HEK293 (cell line): Measurements from ENCODE around the gene ATOSA.

Source experiments
- CTCF ChIA-PET: fragments of 350-600 bp; formaldehyde crosslinking; extraction: SDS; loops from one replicate; lab custom pipeline; 2021; ENCODE audit warnings: antibody characterized with exemption; lab: Yijun Ruan, JAX
- POLR2A ChIA-PET: fragments of 300-600 bp; formaldehyde crosslinking; extraction: SDS; loops from one replicate; lab custom pipeline; 2020; ENCODE audit warnings: antibody characterized with exemption, inconsistent platforms; lab: Yijun Ruan, JAX
- H3K27ac ChIP-seq: fragments of 200-500 bp; sonication (Bioruptor generic); 2 replicates; pipeline ENCODE4 v1.5.1; 2014; ENCODE audit warnings: low read depth, low read length, control low read depth, inconsistent platforms; ENCODE audit errors: extremely low read depth
- H3K36me3 ChIP-seq, 2 experiments: fragments of 200-500 bp in 1 of 2; sonication (Bioruptor generic) in 1 of 2; 1 replicate in 1 of 2; 2 replicates in 1 of 2; pipeline ENCODE4 v1.5.1; 2014 to 2017; ENCODE audit warnings: inconsistent platforms in 2 of 2, low read length in 2 of 2; ENCODE audit not compliant: control insufficient read depth in 2 of 2, insufficient read depth in 1 of 2
- H3K4me1 ChIP-seq: fragments of 200-500 bp; sonication (Bioruptor generic); 2 replicates; pipeline ENCODE4 v1.5.1; 2014; ENCODE audit warnings: mild to moderate bottlenecking, low read length, inconsistent platforms; ENCODE audit not compliant: control insufficient read depth, insufficient read depth
- H3K4me3 ChIP-seq: 2 replicates; pipeline ENCODE4 v1.5.1; 2011; ENCODE audit warnings: low read depth, mild to moderate bottlenecking, control low read depth, low read length, moderate library complexity
- H3K9me3 ChIP-seq: fragments of 200-500 bp; sonication (Bioruptor generic); 2 replicates; pipeline ENCODE4 v1.5.1; 2014; ENCODE audit warnings: low read depth, low read length, inconsistent platforms; ENCODE audit not compliant: control insufficient read depth, insufficient read depth
- IKZF3 ChIP-seq: fragments of 450-650 bp; IDR thresholded peaks from 2 replicates; pipeline ENCODE4 v1.5.0; 2018; ENCODE audit warnings: missing biosample characterization, mild to moderate bottlenecking, missing genetic modification characterization, moderate library complexity
- OVOL3 ChIP-seq: fragments of 450-650 bp; formaldehyde crosslinking; IDR thresholded peaks from 2 replicates; pipeline ENCODE4 v1.5.1; 2016; ENCODE audit warnings: missing biosample characterization, missing genetic modification characterization
- PRDM1 ChIP-seq: fragments of 450-650 bp; formaldehyde crosslinking; IDR thresholded peaks from 2 replicates; pipeline ENCODE4; 2016; ENCODE audit warnings: missing biosample characterization, missing genetic modification characterization
- SCRT2 ChIP-seq: fragments of 450-650 bp; formaldehyde crosslinking; IDR thresholded peaks from 2 replicates; pipeline ENCODE4 v1.5.1; 2016; ENCODE audit warnings: missing biosample characterization, missing genetic modification characterization
- ZBTB17 ChIP-seq: fragments of 450-650 bp; formaldehyde crosslinking; IDR thresholded peaks from 2 replicates; pipeline ENCODE4 v1.5.1; 2016; ENCODE audit warnings: missing biosample characterization, missing genetic modification characterization
- ZFP41 ChIP-seq: fragments of 450-650 bp; formaldehyde crosslinking; IDR thresholded peaks from 2 replicates; pipeline ENCODE4 v1.5.1; 2016; ENCODE audit warnings: missing biosample characterization, missing genetic modification characterization, borderline replicate concordance
- ZFP69B ChIP-seq: fragments of 450-650 bp; formaldehyde crosslinking; IDR thresholded peaks from 2 replicates; pipeline ENCODE4 v1.5.1; 2016; ENCODE audit warnings: missing biosample characterization, missing genetic modification characterization
- ZIC2 ChIP-seq: fragments of 450-650 bp; formaldehyde crosslinking; IDR thresholded peaks from 2 replicates; pipeline ENCODE4 v1.5.1; 2016; ENCODE audit warnings: missing biosample characterization, missing genetic modification characterization
- ZNF2 ChIP-seq: fragments of 450-650 bp; formaldehyde crosslinking; IDR thresholded peaks from 2 replicates; pipeline ENCODE4 v1.5.1; 2016; ENCODE audit warnings: missing biosample characterization, missing genetic modification characterization
- ZNF214 ChIP-seq: fragments of 450-650 bp; formaldehyde crosslinking; IDR thresholded peaks from 2 replicates; pipeline ENCODE4 v1.5.1; 2017; ENCODE audit warnings: missing biosample characterization, mild to moderate bottlenecking, missing genetic modification characterization, borderline replicate concordance
- ZNF341 ChIP-seq: fragments of 450-650 bp; formaldehyde crosslinking; IDR thresholded peaks from 2 replicates; pipeline ENCODE4; 2016; ENCODE audit warnings: low read depth, missing biosample characterization, missing genetic modification characterization
- ZNF423 ChIP-seq: fragments of 450-650 bp; formaldehyde crosslinking; IDR thresholded peaks from 2 replicates; pipeline ENCODE4 v1.5.1; 2016; ENCODE audit warnings: missing biosample characterization, missing genetic modification characterization
- ZNF530 ChIP-seq: fragments of 450-650 bp; formaldehyde crosslinking; IDR thresholded peaks from 2 replicates; pipeline ENCODE4 v1.5.1; 2016; ENCODE audit warnings: low read depth, missing biosample characterization, missing genetic modification characterization
- ZNF561 ChIP-seq: fragments of 450-650 bp; IDR thresholded peaks from 2 replicates; pipeline ENCODE4 v1.5.1; 2018; ENCODE audit warnings: missing biosample characterization, missing genetic modification characterization, borderline replicate concordance
- ZNF626 ChIP-seq: fragments of 450-650 bp; sonication (Bioruptor Pico); formaldehyde crosslinking; IDR thresholded peaks from 2 replicates; pipeline ENCODE4 v1.5.1; 2018; ENCODE audit warnings: missing biosample characterization, missing genetic modification characterization, inconsistent platforms
- ZNF654 ChIP-seq: fragments of 450-650 bp; formaldehyde crosslinking; IDR thresholded peaks from 2 replicates; pipeline ENCODE4 v1.5.1; 2016; ENCODE audit warnings: low read depth, missing biosample characterization, missing genetic modification characterization
- ZNF776 ChIP-seq: fragments of 450-650 bp; formaldehyde crosslinking; IDR thresholded peaks from 2 replicates; pipeline ENCODE4 v1.5.0; 2017; ENCODE audit warnings: missing biosample characterization, missing genetic modification characterization, borderline replicate concordance
- ZNF792 ChIP-seq: fragments of 450-650 bp; formaldehyde crosslinking; IDR thresholded peaks from 2 replicates; pipeline ENCODE4 v1.5.1; 2016; ENCODE audit warnings: missing biosample characterization, missing genetic modification characterization
- TF ChIP-seq, protein P1 (sequence below): fragments of 450-650 bp; formaldehyde crosslinking; IDR thresholded peaks from 2 replicates; pipeline ENCODE4 v1.5.1; 2016; ENCODE audit warnings: missing biosample characterization, missing genetic modification characterization
- TF ChIP-seq, protein P2 (sequence below): fragments of 450-650 bp; formaldehyde crosslinking; IDR thresholded peaks from 2 replicates; pipeline ENCODE4 v1.5.1; 2016; ENCODE audit warnings: missing biosample characterization, missing genetic modification characterization
- TF ChIP-seq, protein P3 (sequence below): fragments of 450-650 bp; formaldehyde crosslinking; IDR thresholded peaks from 2 replicates; pipeline ENCODE4 v1.5.1; 2016; ENCODE audit warnings: missing biosample characterization, missing genetic modification characterization
- TF ChIP-seq, protein P4 (sequence below): fragments of 450-650 bp; formaldehyde crosslinking; IDR thresholded peaks from 2 replicates; pipeline ENCODE4 v1.5.1; 2016; ENCODE audit warnings: missing biosample characterization, missing genetic modification characterization
- TF ChIP-seq, protein P5 (sequence below): fragments of 450-650 bp; formaldehyde crosslinking; IDR thresholded peaks from 2 replicates; pipeline ENCODE4 v1.5.1; 2016; ENCODE audit warnings: missing biosample characterization, missing genetic modification characterization
- TF ChIP-seq, protein P6 (sequence below): fragments of 450-650 bp; formaldehyde crosslinking; IDR thresholded peaks from 2 replicates; pipeline ENCODE4 v1.5.1; 2016; ENCODE audit warnings: missing biosample characterization, missing genetic modification characterization
- TF ChIP-seq, protein P7 (sequence below): fragments of 450-650 bp; formaldehyde crosslinking; IDR thresholded peaks from 2 replicates; pipeline ENCODE4 v1.5.1; 2016; ENCODE audit warnings: missing biosample characterization, missing genetic modification characterization

Gene ATOSA

DNA sequence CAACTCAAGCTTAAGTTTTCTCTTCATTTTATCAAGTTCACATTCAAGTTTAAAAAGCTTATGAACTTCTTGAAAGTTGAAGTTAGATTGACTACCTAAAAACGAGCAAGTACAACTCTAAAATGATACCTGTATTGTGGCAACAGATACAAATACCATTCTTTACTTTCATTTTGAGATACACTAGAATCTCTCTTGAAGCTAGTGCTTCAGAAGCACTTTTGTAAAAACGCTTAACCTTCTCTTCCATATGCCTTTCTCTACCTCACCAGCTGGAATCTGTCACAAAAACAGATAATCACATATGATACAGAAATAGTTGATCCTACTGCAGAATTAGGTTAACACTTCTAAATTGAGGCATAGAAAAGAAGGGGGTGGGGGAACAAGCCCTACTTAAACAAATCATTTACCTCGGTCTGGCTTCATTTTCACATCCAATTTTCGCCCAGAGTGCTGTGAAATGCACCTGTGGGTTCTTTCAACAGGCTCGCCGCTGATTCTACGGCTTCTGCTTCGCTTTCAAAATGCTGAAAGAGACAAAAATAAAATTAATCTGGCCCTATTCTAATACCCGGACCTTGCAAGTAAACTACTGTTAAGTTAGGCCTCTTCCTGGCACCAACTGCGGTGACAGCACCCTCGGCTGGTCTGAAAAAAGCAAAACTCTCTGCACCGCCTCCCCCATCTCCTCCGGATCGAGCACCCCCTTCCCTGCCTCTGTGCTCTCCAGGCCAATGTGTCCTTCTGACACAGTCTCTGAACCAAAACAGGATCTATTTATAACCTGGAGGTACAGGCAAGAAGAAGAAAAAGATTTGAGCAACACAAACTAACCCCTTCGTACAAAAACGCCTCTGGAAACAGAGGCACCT, 1.4 kb downstream of the ATOSA start:
- peak overlapping the region; percentile 63 for H3K4me3 ChIP-seq
- H3K27ac ChIP-seq, result peak overlapping the region; percentile 92
- CTCF ChIA-PET, result no interaction called here
- POLR2A ChIA-PET, result interaction anchor here (0.6 to 1.8 kb wide), 5 partner anchors 26 to 448 kb away, joined by 3 to 7 read pairs (median 5); partner anchors contain the start of gene MYO5A
- peaks cover 0 to 13% of the 10 kb centered on the region in 2 experiments for H3K36me3 ChIP-seq
- H3K4me1 ChIP-seq, result 0 out of 2 replicates have a peak, but pooled peaks cover 3% of the 10 kb centered on the region
- no peaks in the 10 kb centered on the region for H3K9me3 ChIP-seq
- TF ChIP-seq OVOL3 (no peak), ZNF654 (tag by site-specific recombination) (peak; percentile 22; the same call in 1 of the 2 replicates), ZNF626 (tag by site-specific recombination) (no peak), ZNF561 (no peak), ZNF341 (tag by site-specific recombination) (no peak), ZNF776 (tag by site-specific recombination) (no peak), ZNF214 (tag by site-specific recombination) (no peak), ZNF792 (tag by site-specific recombination) (no peak), ZIC2 (tag by site-specific recombination) (no peak), ZNF530 (tag by site-specific recombination) (no peak), ZNF2 (tag by site-specific recombination) (no peak), PRDM1 (peak; percentile 53), ZNF423 (tag by site-specific recombination) (no peak), ZFP69B (tag by site-specific recombination) (no peak), IKZF3 (tag by site-specific recombination) (no peak), ZBTB17 (tag by site-specific recombination) (peak; percentile 52; the same call in 1 of the 2 replicates), SCRT2 (peak; percentile 78), ZFP41 (no peak)
- TF ChIP-seq, protein P1, sequence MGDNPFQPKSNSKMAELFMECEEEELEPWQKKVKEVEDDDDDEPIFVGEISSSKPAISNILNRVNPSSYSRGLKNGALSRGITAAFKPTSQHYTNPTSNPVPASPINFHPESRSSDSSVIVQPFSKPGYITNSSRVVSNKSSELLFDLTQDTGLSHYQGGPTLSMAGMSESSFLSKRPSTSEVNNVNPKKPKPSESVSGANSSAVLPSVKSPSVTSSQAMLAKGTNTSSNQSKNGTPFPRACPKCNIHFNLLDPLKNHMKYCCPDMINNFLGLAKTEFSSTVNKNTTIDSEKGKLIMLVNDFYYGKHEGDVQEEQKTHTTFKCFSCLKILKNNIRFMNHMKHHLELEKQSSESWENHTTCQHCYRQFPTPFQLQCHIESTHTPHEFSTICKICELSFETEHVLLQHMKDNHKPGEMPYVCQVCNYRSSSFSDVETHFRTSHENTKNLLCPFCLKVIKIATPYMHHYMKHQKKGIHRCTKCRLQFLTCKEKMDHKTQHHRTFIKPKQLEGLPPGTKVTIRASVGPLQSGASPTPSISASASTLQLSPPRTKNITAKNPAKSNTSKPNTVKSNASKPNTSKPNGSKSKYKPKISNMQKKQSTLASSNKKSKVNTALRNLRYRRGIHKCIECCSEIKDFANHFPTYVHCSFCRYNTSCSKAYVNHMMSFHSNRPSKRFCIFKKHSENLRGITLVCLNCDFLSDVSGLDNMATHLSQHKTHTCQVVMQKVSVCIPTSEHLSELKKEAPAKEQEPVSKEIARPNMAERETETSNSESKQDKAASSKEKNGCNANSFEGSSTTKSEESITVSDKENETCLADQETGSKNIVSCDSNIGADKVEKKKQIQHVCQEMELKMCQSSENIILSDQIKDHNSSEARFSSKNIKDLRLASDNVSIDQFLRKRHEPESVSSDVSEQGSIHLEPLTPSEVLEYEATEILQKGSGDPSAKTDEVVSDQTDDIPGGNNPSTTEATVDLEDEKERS (tag by site-specific recombination), result no peak
- TF ChIP-seq, protein P2, sequence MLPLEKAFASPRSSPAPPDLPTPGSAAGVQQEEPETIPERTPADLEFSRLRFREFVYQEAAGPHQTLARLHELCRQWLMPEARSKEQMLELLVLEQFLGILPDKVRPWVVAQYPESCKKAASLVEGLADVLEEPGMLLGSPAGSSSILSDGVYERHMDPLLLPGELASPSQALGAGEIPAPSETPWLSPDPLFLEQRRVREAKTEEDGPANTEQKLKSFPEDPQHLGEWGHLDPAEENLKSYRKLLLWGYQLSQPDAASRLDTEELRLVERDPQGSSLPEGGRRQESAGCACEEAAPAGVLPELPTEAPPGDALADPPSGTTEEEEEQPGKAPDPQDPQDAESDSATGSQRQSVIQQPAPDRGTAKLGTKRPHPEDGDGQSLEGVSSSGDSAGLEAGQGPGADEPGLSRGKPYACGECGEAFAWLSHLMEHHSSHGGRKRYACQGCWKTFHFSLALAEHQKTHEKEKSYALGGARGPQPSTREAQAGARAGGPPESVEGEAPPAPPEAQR (tag by site-specific recombination), result no peak
- TF ChIP-seq, protein P3, sequence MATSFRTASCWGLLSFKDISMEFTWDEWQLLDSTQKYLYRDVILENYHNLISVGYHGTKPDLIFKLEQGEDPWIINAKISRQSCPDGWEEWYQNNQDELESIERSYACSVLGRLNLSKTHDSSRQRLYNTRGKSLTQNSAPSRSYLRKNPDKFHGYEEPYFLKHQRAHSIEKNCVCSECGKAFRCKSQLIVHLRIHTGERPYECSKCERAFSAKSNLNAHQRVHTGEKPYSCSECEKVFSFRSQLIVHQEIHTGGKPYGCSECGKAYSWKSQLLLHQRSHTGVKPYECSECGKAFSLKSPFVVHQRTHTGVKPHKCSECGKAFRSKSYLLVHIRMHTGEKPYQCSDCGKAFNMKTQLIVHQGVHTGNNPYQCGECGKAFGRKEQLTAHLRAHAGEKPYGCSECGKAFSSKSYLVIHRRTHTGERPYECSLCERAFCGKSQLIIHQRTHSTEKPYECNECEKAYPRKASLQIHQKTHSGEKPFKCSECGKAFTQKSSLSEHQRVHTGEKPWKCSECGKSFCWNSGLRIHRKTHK (tag by site-specific recombination), result no peak
- TF ChIP-seq, protein P4, sequence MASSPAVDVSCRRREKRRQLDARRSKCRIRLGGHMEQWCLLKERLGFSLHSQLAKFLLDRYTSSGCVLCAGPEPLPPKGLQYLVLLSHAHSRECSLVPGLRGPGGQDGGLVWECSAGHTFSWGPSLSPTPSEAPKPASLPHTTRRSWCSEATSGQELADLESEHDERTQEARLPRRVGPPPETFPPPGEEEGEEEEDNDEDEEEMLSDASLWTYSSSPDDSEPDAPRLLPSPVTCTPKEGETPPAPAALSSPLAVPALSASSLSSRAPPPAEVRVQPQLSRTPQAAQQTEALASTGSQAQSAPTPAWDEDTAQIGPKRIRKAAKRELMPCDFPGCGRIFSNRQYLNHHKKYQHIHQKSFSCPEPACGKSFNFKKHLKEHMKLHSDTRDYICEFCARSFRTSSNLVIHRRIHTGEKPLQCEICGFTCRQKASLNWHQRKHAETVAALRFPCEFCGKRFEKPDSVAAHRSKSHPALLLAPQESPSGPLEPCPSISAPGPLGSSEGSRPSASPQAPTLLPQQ (tag by site-specific recombination), result no peak
- TF ChIP-seq, protein P5, sequence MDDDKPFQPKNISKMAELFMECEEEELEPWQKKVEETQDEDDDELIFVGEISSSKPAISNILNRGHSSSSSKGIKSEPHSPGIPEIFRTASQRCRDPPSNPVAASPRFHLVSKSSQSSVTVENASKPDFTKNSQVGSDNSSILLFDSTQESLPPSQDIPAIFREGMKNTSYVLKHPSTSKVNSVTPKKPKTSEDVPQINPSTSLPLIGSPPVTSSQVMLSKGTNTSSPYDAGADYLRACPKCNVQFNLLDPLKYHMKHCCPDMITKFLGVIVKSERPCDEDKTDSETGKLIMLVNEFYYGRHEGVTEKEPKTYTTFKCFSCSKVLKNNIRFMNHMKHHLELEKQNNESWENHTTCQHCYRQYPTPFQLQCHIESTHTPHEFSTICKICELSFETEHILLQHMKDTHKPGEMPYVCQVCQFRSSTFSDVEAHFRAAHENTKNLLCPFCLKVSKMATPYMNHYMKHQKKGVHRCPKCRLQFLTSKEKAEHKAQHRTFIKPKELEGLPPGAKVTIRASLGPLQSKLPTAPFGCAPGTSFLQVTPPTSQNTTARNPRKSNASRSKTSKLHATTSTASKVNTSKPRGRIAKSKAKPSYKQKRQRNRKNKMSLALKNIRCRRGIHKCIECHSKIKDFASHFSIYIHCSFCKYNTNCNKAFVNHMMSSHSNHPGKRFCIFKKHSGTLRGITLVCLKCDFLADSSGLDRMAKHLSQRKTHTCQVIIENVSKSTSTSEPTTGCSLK (tag by site-specific recombination), result no peak
- TF ChIP-seq, protein P6, sequence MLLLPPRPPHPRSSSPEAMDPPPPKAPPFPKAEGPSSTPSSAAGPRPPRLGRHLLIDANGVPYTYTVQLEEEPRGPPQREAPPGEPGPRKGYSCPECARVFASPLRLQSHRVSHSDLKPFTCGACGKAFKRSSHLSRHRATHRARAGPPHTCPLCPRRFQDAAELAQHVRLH (tag by site-specific recombination), result no peak
- TF ChIP-seq, protein P7, sequence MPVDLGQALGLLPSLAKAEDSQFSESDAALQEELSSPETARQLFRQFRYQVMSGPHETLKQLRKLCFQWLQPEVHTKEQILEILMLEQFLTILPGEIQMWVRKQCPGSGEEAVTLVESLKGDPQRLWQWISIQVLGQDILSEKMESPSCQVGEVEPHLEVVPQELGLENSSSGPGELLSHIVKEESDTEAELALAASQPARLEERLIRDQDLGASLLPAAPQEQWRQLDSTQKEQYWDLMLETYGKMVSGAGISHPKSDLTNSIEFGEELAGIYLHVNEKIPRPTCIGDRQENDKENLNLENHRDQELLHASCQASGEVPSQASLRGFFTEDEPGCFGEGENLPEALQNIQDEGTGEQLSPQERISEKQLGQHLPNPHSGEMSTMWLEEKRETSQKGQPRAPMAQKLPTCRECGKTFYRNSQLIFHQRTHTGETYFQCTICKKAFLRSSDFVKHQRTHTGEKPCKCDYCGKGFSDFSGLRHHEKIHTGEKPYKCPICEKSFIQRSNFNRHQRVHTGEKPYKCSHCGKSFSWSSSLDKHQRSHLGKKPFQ (tag by site-specific recombination), result no peak
